Measurements from ENCODE around the gene MAMLD1. TPM values are rescaled to one million over a fixed set of nuclear protein-coding genes. Genes with fewer than 3 reads are reported as not detected.

MAMLD1 gene
- total and polyA plus RNA-seq, 9 of the 15 experiments (the other 6 are each of a cell fraction or from before 2014, with no cell fraction given): 0.12 to 0.18 TPM; not detected in 7

DNA sequence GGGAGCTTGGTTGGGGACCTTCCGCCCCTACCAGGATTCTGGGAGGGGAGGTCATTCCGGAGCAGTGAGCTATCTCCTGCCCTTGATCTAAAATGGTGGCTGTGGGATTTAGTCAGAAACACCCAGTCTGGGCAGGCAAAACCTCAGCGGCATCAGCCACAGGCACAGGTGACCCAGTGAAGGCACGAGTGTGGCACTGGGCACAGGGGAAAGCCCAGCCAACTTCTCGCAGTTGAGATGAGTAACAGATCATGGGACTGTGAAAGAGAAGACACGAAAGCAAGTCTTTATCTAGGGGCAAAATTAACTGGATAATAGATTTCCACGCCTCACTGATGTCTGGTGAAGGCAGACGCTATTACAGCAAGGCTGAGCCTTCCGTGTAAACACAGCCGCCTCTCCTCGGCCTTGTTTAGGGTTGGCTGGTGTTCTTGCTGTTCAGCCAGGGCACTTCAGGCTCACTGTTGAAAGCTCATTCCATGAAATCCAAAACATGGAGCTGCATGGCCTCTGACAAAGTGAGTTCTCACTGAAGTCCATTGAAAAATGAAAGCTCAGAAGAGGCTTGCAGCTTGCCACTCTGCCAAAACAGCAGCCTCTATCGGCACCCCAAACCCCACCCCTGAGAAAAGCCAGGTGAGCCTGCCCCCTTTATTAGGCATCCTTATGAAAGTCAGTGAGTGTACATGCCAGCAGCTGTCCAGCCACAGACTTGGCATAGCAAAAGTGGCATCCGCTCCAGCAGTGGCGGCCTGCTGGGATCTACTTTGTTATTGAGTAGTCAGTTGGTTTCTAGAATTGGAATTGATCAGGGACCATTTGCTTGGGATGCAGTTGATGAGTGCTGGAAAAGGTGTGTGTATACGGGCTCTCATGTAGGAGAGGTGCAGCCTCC, 103.0 kb downstream of the MAMLD1 start:
- DNase-seq (ENCODE audit: extremely low read depth in 1 of 4, low spot score in 3 of 4): no peak
- POLR2A ChIA-PET: interaction anchor here (0.9 kb wide), 1 partner anchor 15 kb away, joined by 3 read pairs; no protein-coding TSS in a partner anchor
- Histone ChIP-seq H3K79me2 (ENCODE audit: control insufficient read depth, insufficient read depth, low read length) (no peaks in the 10 kb centered on the region), H3K36me3 (ENCODE audit: control insufficient read depth, insufficient read depth, low read length) (no peaks in the 10 kb centered on the region), H3K4me3 (no peak overlapping the region), H4K20me1 (replicated peaks; ENCODE audit: control insufficient read depth, insufficient read depth, low read length) (no peaks in the 10 kb centered on the region), H3K27me3 (ENCODE audit: control insufficient read depth in 2 of 2, insufficient read depth in 2 of 2, low read length in 2 of 2) (peaks cover 0 to 40% of the 10 kb centered on the region in 2 experiments; a peak in 4 of 5 replicates), H3K4me1 (replicated peaks in 1 of 2; ENCODE audit: control insufficient read depth in 2 of 2, insufficient read depth in 2 of 2, low read length in 2 of 2) (no peaks in the 10 kb centered on the region), H3K9me3 (replicated peaks; ENCODE audit: control insufficient read depth, insufficient read depth, low read depth, low read length) (no peaks in the 10 kb centered on the region), H3K9ac (ENCODE audit: insufficient read depth in 1 of 2, low read depth in 2 of 2, low read length in 2 of 2) (no peak overlapping the region), H2AFZ (ENCODE audit: low read depth, low read length) (no peak overlapping the region), H3K9me1 (ENCODE audit: control insufficient read depth, insufficient read depth, low read length) (no peaks in the 10 kb centered on the region), H3K4me2 (ENCODE audit: insufficient read depth, low read length) (no peak overlapping the region), H3K27ac (ENCODE audit: extremely low read depth, low read depth, low read length) (no peak overlapping the region)
- CTCF ChIA-PET (ENCODE audit: low intra/inter-chr PET ratio): no interaction called here
- intact Hi-C loops (cut with micrococcal nuclease): no loop called here
- TF ChIP-seq GABPB2 (CRISPR knock-in tag; conservative IDR thresholded peaks at IDR 0.05): no peak
- no peak for TF ChIP-seq ZNF551 (CRISPR knock-in tag; IDR thresholded peaks at IDR 0.05)
- TF ChIP-seq MYC (IDR thresholded peaks at IDR 0.05; ENCODE audit: low read depth, low read length): no peak
- no peak for TF ChIP-seq MYC (CRISPR knock-in tag; IDR thresholded peaks at IDR 0.05; ENCODE audit: borderline replicate concordance, low read depth)
- TF ChIP-seq ZNF263 (CRISPR knock-in tag; IDR thresholded peaks at IDR 0.05; ENCODE audit: borderline replicate concordance): no peak
- TF ChIP-seq PML (IDR thresholded peaks at IDR 0.05; ENCODE audit: low read length): no peak
- FAIRE-seq: no peak
- in situ Hi-C loops (cut with MboI): no loop called here
- ATAC-seq: no peak
- no TSS peak for BruUV-seq (replicated peaks)
- 3% methylated on average over 12 of the region's 15 CpGs for WGBS (ENCODE audit: insufficient coverage, low coverage, missing lambda C conversion rate)

All from K562 (cell line).